ENCODE results near the gene DCTN5. TPM values are rescaled to one million over a fixed set of nuclear protein-coding genes. Genes with fewer than 3 reads are reported as not detected.

DCTN5 gene
- total and polyA plus RNA-seq, 2 donors (not counting 3 experiments of a cell fraction or from before 2014, with no cell fraction given) = 51.6 to 80.8 TPM

DNA sequence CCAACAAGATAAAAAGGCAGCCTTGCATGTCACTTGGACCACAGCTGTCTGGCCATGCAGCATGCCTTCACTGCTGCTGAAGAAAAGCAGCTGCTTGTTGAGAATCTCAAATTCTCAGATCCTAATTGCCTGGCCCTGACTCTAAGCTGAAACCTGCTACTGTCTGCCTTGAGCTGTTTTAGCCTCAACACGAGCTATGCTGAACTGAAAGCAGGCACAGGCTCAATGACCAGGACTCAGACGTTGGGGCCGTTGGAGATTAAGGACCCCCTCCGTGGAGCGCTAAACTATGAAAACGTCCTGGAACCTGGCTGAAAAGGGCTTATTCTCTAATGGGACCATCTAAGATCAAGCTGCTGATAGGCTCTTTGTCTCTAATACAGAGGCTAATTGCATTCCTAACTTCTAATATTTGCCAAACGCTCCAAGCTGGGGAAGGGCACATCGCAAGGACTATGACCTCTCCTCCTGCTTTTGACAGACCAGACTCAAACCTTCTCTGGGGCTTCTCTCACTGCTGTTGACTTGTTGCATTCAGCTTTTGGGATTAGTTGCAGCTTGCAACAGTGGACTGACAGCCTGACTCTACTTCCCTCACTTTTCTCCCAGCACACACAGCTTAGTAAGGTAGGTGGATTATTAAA is 32.8 kb downstream of the DCTN5 start:
- peaks cover 17% of the 10 kb centered on the region for H3K4me1 ChIP-seq (ENCODE audit: control insufficient read depth, extremely low read depth, insufficient read depth, low read length)
- dilution Hi-C loops (cut with MboI; ENCODE audit: extremely low pct_ligation_motif_present, low sequenced_read_pairs) (no loop called here), intact Hi-C loops (cut with micrococcal nuclease) (no loop called here)
- BruUV-seq (replicated peaks) = no TSS peak
- TF ChIP-seq EZH2 (IDR thresholded peaks at IDR 0.05; ENCODE audit: borderline replicate concordance, low read depth, low read length, severe bottlenecking) (no peak), JUN (IDR thresholded peaks at IDR 0.05; ENCODE audit: borderline replicate concordance, insufficient read depth, insufficient read length, low read depth) (no peak), POLR2A (IDR thresholded peaks at IDR 0.05; ENCODE audit: low read depth, low read length) (no peak), GATA2 (IDR thresholded peaks at IDR 0.05; ENCODE audit: insufficient read depth, insufficient read length, low read depth, low read length) (no peak), FOS (IDR thresholded peaks at IDR 0.05; ENCODE audit: borderline replicate concordance, insufficient read depth, low read length) (no peak), MYC (IDR thresholded peaks at IDR 0.05; ENCODE audit: low read depth, low read length) (no peak), POLR2AphosphoS5 (IDR thresholded peaks at IDR 0.05; ENCODE audit: insufficient read depth, low read depth, low read length) (no peak)
- TF ChIP-seq, protein P1, sequence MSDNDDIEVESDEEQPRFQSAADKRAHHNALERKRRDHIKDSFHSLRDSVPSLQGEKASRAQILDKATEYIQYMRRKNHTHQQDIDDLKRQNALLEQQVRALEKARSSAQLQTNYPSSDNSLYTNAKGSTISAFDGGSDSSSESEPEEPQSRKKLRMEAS (IDR thresholded peaks at IDR 0.05; ENCODE audit: insufficient read depth, insufficient read length) = no peak
- TF ChIP-seq, protein P2, sequence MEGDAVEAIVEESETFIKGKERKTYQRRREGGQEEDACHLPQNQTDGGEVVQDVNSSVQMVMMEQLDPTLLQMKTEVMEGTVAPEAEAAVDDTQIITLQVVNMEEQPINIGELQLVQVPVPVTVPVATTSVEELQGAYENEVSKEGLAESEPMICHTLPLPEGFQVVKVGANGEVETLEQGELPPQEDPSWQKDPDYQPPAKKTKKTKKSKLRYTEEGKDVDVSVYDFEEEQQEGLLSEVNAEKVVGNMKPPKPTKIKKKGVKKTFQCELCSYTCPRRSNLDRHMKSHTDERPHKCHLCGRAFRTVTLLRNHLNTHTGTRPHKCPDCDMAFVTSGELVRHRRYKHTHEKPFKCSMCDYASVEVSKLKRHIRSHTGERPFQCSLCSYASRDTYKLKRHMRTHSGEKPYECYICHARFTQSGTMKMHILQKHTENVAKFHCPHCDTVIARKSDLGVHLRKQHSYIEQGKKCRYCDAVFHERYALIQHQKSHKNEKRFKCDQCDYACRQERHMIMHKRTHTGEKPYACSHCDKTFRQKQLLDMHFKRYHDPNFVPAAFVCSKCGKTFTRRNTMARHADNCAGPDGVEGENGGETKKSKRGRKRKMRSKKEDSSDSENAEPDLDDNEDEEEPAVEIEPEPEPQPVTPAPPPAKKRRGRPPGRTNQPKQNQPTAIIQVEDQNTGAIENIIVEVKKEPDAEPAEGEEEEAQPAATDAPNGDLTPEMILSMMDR (IDR thresholded peaks at IDR 0.05; ENCODE audit: extremely low read depth in 1 of 2, insufficient read depth in 1 of 2, low read depth in 1 of 2, low read length in 2 of 2) = no peak
- ChIA-PET POLR2A (no interaction called here), CTCF (interaction anchor here (1.3 to 1.6 kb wide), 2 partner anchors 19 to 336 kb away, joined by 3 read pairs; no protein-coding TSS in a partner anchor)
- H3K4me3 ChIP-seq (replicated peaks in 1 of 3; ENCODE audit: insufficient read depth in 1 of 3, low read depth in 1 of 3, low read length in 3 of 3) = no peak overlapping the region
- no peak overlapping the region for H2AFZ ChIP-seq (ENCODE audit: low read depth, low read length)
- no peaks in the 10 kb centered on the region for H3K9me1 ChIP-seq (replicated peaks; ENCODE audit: control insufficient read depth, extremely low read depth, insufficient read depth, low read length)
- FAIRE-seq = no peak
- DNase-seq (ENCODE audit: low read depth, low spot score) = no peak
- no peaks in the 10 kb centered on the region for H4K20me1 ChIP-seq (replicated peaks; ENCODE audit: control insufficient read depth, extremely low read depth, insufficient read depth, low read length)
- H3K9ac ChIP-seq (replicated peaks; ENCODE audit: extremely low read depth, insufficient read depth, low read length) = no peak overlapping the region
- peaks cover 16 to 30% of the 10 kb centered on the region in 2 experiments for H3K36me3 ChIP-seq (ENCODE audit: control insufficient read depth in 2 of 2, extremely low read depth in 1 of 2, insufficient read depth in 2 of 2, low read length in 2 of 2)
- no peak overlapping the region for H3K4me2 ChIP-seq (ENCODE audit: insufficient read depth, low read length)
- peaks cover 9% of the 10 kb centered on the region for H3K79me2 ChIP-seq (ENCODE audit: control insufficient read depth, insufficient read depth, low read length)
- H3K9me3 ChIP-seq (replicated peaks; ENCODE audit: control insufficient read depth, insufficient read depth, low read length) = no peaks in the 10 kb centered on the region
- H3K27ac ChIP-seq (ENCODE audit: insufficient read depth, low read depth, low read length) = no peak overlapping the region
- no peaks in the 10 kb centered on the region for H3K27me3 ChIP-seq (ENCODE audit: control insufficient read depth in 2 of 2, insufficient read depth in 2 of 2, low read length in 2 of 2)
